ENCODE data around the gene RNU5D-1.

RNU5D-1 gene

GRCh38 chr1:44698138-44698537 is 32.8 kb downstream of the RNU5D-1 start:
- DNase-seq, result no peak

- DNase-seq, result peak; percentile 53
These were observed 34.1 kb downstream of the RNU5D-1 start for GRCh38 chr1:44696789-44697345.

- no peak for DNase-seq
These were observed 34.9 kb downstream of the RNU5D-1 start for GRCh38 chr1:44696101-44696500.

- DNase-seq, result no peak
These were observed 35.3 kb downstream of the RNU5D-1 start for GRCh38 chr1:44695671-44696070.

- DNase-seq, result no peak
These were observed 36.0 kb downstream of the RNU5D-1 start for GRCh38 chr1:44694863-44695478.

GRCh38 chr1:44693900-44694299 is 37.1 kb downstream of the RNU5D-1 start:
- DNase-seq, result no peak

GRCh38 chr1:44693159-44693558 is 37.8 kb downstream of the RNU5D-1 start:
- peak; percentile 35 for DNase-seq

GRCh38 chr1:44689447-44689765 is 41.6 kb downstream of the RNU5D-1 start:
- DNase-seq, result no peak

GRCh38 chr1:44688760-44689446 is 42.1 kb downstream of the RNU5D-1 start:
- no peak for DNase-seq

- DNase-seq, result no peak
These were observed 45.1 kb downstream of the RNU5D-1 start for GRCh38 chr1:44685881-44686280.

GRCh38 chr1:44685218-44685617 is 45.8 kb downstream of the RNU5D-1 start:
- DNase-seq, result no peak

- DNase-seq, result peak; percentile 47
These were observed 46.4 kb downstream of the RNU5D-1 start for GRCh38 chr1:44684525-44684924.

GRCh38 chr1:44682883-44683265 is 48.1 kb downstream of the RNU5D-1 start:
- DNase-seq, result no peak

GRCh38 chr1:44681905-44682882 is 48.8 kb downstream of the RNU5D-1 start:
- DNase-seq, result no peak

All from activated CD4-positive, alpha-beta T cell treated with anti-CD3 and anti-CD28 coated beads, Interleukin-2, amount 50 U/mL, for 16 hours (primary cell).